Left colon (tissue), 2 donors: ENCODE results near the gene TOGARAM2. TPM values are rescaled to one million over a fixed set of nuclear protein-coding genes. Genes with fewer than 3 reads are reported as not detected.

Experiments used
- ATAC-seq: fragments of 200-7000 bp; cut with Tn5 transposase; one replicate; pipeline ENCODE4 v1.9.1; 2020; ENCODE audit warnings: mild to moderate bottlenecking, moderate library complexity
- DNase-seq, 2 donors: peaks; one replicate each; pipeline ENCODE4 v3.0.0-alpha.2; 2020
- intact Hi-C, 2 donors: fragments of 100-400 bp; cut with DNase I in 1 of 2; cut with micrococcal nuclease in 1 of 2; formaldehyde crosslinking; loops; one replicate each; pipeline versions ENCODE4 v1.11.2 to v1.14.0; 2022; cut with DNase I, micrococcal nuclease
- long read RNA-seq: library from polyadenylated mRNA; unstranded; transcript quantifications from one replicate; pipeline ENCODE4 v2.0.0, GENCODE V29; 2021
- total RNA-seq, 2 donors: library from RNA; stranded (reverse); fragmentation: NEBNext Ultra II Directional; extraction: Animal tissue kit (Norgen Biotek cat#: 25700); gene quantifications; one replicate each; pipeline ENCODE4 v1.2.1, GENCODE V29; 2021
- donor health status: DM: no; HTN: no; CAD: no.
- donor health status: DM: yes; HTN: yes; CAD: no.

Gene TOGARAM2
- under 1 TPM; 0.17 to 0.64 TPM for total RNA-seq
- long read RNA-seq: 0 reads

DNA sequence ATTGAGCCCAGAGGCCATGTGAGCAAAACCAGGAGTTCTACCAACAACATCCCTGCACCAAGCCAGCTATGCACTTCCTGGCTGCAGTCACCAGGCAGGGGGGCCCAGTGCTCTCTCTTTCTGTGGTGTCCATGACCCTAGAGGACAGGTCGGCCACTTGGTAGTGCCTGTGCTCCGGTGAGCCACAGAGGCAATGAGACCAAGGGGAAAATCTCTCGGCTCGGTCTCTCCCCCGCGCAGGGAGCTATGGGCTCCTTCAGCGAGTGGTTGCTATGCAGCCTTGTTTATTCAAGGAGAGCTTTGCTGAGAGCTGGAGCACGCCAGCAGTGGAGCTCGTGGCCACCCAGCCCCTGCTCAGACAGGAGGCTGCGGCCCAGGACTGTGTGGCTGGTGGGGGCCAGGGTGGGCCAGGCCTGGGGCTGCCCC lies at the start of gene TOGARAM2:
TOGARAM2 (plus strand) TSS at position 283 of the 426 bp plus-strand sequence. CDS start 13,537 bp downstream, outside the sequence.
- intact Hi-C loops: no loop called here
- DNase-seq (peak in 1 of 2 donors; percentile 41), ATAC-seq (peak; percentile 22)

DNA sequence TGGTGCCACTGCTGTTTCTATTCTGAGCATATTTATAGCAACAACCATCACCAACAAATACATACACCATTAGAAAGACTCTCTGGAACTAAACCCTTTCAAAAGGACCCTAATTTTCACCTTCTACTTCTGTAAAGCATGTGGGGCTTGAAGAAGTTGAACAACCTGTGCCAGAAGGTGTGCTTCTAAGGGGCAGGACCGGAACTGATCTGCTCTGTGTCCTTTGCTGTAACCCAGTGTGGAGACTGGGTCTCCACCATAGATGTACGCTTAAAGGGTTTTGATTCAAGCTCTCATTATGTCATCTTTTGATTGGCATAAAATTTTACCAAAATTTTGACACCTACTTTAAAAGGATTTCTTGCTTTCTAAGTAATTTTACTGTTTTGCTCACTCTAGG lies 46.3 kb upstream of the TOGARAM2 start:
- intact Hi-C loops: no loop called here
- DNase-seq (no peak), ATAC-seq (no peak)

DNA sequence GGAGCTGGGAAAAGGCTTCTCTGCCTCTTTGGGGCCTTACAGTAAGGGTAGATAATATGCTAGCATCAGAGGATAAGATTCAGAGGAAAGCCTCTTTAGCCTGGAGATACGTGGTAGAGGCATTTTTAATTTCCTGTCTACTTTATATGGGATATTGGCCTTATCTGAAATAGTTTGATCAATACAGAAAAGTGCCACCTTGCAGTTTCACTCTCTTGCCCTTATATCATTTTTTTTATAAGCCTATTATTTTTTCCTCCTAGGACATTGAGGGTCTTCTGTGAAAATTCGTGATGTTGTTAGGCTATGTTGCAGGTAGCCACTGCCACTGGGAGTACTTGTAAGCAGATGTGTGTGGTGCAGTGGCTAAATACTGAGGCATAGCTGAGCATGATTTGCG lies 40.1 kb upstream of the TOGARAM2 start:
- ATAC-seq (no peak), DNase-seq (no peak)
- intact Hi-C loops: no loop called here

DNA sequence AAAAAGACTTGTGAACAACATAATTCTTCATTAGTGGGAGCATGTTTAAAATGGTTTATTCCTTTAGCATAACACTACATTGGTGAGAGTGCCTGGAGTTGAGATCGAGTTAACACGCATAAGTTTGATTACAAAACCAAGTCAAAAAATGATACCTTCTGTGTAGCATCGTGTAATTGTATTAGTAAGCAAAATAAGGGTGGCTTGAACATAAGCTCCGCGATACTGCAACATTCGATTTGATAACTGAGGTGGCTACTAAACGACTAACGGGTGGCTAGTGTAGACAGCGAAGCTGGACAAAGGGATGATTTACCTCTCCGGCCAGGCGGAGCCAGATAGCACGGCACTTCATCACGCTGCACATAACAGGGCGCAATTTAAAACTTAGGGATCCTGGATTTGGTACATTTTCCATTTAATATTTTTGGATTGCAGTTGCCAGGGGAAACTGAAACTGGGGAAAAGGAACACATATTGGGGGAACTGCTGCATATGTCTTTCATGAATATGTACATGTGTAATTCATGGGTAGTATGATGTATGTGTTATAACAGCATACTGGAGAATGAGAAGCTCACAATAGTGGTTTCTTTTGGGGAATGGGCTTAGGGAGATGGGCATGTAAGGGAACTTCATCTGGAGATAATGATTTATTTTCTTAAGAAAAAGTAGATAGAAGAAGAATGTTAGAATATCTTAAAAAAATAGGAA lies 36.4 kb upstream of the TOGARAM2 start:
- no peak for ATAC-seq
- intact Hi-C loops: no loop called here

DNA sequence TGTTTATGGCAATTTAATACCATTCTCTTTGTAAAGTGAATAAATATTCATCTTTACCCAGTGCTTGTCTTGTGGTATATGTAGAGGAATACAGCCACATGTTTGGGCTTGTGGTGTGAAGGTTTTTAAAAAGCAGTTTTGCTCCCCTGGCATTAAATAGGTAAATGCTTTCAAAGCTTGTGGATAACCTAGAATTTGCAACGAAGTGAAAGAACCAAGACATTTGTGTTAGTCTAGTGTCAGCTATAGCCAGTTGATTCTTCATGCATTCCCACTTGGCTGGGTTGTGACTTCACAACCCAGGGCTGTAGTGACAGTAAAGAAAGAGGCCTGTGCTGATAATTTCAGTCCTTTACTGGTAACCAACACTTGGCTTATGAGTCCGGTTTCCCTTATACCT lies 32.9 kb upstream of the TOGARAM2 start:
- ATAC-seq (no peak), DNase-seq (no peak)
- intact Hi-C loops: no loop called here

More for the DNA sequence above, 36.4 kb upstream of the TOGARAM2 start:
- no peak for DNase-seq

- DNase-seq: no peak
- ATAC-seq: no peak
- intact Hi-C loops: no loop called here
Observed at GRCh38 chr2:28949190-28949589, 31.9 kb upstream of the TOGARAM2 start.

DNA sequence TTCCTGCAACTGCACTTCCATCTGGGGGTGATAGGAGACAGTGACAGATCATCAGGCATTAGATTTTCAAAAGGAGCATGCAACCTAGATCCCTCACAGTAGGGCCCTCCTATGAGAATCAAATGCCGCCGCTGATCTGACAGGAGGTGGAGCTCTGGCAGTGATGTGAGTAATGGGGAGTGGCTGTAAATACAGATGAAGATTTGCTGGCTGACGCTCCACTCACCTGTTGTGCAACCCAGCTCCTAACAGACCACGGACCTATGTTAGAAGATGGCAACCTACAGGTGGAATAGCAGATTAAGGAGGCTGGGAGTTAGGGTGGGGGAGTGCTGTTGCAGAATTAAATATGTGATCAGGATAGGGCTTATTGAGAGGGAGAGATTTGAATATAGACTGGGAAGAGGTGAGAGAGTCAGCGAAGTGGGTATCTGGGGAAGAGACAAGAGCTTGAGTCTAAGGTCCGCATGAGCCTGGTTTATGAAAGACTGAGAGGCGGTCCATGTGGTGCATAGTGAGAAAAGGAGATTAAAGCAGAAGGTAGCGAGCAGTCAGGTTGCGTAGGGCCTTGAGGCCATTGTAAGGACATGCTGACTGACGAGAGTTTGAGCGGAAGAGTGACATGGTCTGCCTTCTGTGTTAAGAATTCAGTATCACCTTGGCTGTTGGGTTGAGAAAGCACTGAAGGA lies 31.3 kb upstream of the TOGARAM2 start:
- ATAC-seq (no peak), DNase-seq (no peak)
- intact Hi-C loops: loop anchor here in 1 of 2 donors (10.0 kb wide), 1 partner anchor 885 kb away; no protein-coding TSS in a partner anchor

DNA sequence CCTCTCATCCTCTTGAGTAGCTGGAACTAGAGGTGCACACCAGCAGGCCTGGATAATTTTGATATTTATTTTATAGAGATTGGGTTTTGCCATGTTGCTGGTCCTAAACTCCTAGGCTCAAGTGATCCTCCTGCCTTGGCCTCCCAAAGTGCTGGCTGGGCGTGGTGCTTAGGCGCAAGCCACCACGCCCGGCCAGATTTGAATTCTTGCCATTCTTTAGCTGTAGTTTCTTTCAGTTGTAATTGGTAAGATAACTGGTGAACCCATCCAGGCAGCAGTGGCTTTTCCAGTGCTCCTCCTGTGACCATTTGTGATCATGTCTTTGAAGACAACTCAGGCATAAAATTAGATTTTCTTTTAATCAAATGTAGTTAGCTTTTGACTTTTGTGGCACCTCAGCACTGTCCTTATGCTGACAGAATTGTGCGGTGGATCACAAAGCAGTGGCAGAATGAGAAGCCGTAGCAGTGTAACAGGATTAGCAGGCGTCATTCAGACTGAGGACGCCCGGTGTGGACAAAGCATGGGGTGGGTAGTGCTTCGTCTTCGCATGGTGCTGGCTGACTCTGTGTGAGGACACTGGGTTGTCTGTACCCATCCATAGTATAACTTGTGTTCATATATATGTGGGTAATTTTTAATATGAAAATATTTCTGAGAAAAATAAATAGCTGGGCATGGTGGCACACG lies 30.0 kb upstream of the TOGARAM2 start:
- no peak for ATAC-seq
- no peak for DNase-seq
- intact Hi-C loops: loop anchor here in 1 of 2 donors (10.0 kb wide), 1 partner anchor 884 kb away; no protein-coding TSS in a partner anchor

GRCh38 chr2:28951910-28952835 lies 28.9 kb upstream of the TOGARAM2 start:
- intact Hi-C loops: loop anchor here in 1 of 2 donors (10.0 kb wide), 1 partner anchor 883 kb away; no protein-coding TSS in a partner anchor
- DNase-seq: no peak
- ATAC-seq: peak; percentile 72

DNA sequence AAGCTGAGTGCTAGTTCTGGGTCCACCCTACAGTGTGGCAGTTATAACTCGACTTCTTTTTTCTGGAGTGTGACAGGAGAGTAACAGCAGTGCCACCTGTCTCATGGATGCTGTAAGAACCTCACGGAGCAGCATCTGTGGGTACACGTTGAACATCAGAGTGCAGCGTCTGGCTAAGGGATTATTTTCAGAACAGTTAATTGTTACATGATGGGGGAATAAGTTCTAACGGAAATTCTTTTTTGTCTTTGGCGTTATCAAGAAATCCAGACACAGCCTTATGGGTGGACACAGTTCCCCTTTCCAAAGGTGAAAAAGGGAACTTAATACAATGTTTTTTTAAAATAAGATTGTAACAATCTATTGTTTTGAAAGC lies 28.3 kb upstream of the TOGARAM2 start:
- DNase-seq (no peak), ATAC-seq (peak; percentile 67)
- intact Hi-C loops: loop anchor here in 1 of 2 donors (10.0 kb wide), 1 partner anchor 882 kb away; no protein-coding TSS in a partner anchor

GRCh38 chr2:28955467-28955866 lies 25.6 kb upstream of the TOGARAM2 start:
- no peak for ATAC-seq

DNA sequence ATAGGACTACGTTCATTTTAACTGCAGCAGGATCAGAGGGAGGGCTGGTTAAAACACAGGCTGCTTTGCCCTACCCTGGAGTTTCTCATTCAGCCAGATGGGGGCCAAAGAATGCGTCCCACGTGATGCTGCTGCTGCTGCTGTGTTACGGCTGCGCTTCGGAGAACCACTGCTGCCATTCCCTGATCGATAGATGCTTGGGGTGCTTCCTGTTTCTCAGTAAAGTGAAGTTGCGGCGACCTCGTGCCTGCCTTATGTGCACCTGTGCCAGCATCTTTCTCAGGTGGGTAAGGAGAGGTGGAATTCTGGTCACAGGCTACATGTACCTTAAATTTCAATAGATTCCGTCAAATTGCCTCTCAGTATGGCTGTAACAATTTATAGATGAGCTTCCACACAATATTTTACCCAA lies 24.7 kb upstream of the TOGARAM2 start:
- intact Hi-C loops: loop anchor here in 1 of 2 donors (10.0 kb wide), 1 partner anchor 878 kb away; no protein-coding TSS in a partner anchor
- ATAC-seq: no peak
- DNase-seq: no peak

More at GRCh38 chr2:28955467-28955866, 25.6 kb upstream of the TOGARAM2 start:
- no peak for DNase-seq
- intact Hi-C loops: loop anchor here in 1 of 2 donors (10.0 kb wide), 1 partner anchor 879 kb away; no protein-coding TSS in a partner anchor

DNA sequence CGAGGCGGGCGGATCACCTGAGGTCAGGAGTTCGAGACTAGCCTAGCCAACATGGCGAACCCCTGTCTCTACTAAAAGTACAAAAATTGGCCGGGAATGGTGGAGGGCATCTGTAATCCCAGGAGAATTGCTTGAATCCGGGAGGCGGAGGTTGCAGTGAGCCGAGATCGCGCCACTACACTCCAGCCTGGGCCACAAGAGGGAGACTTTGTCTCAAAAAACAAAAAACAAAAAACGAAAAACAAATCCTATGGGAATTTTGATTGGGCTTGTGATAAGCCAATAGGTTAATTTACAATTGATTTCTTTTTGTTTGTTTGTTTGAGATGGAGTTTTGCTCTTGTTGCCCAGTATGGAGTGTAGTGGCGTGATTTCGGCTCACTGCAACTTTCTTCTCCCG lies 24.2 kb upstream of the TOGARAM2 start:
- ATAC-seq (no peak), DNase-seq (no peak)
- intact Hi-C loops: loop anchor here in 1 of 2 donors (10.0 kb wide), 1 partner anchor 878 kb away; no protein-coding TSS in a partner anchor

GRCh38 chr2:28958689-28959088 lies 22.4 kb upstream of the TOGARAM2 start:
- peak; percentile 86 for ATAC-seq
- DNase-seq: peak in 1 of 2 donors; percentile 31
- intact Hi-C loops: loop anchor here in 1 of 2 donors (2.0 to 10.0 kb wide), 2 partner anchors 238 to 876 kb away; no protein-coding TSS in a partner anchor

DNA sequence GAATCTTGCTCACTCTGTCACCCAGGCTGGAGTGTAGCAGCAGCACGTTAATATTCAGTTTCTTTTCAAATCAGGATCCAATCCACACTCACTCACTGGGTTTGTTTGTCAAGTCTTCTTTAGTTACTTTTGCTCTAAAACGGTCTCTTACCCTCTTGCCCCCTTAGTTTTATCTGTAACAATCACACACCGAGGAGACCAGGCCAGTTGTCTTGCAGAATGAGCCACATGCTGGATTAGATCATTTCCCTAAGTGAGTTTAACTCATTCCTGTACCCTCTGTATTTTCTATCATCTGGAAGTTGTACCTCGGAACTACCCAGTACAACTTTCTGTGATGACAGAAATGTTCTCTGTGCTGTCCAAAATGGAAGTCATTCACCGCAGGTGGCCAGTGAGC lies 20.7 kb upstream of the TOGARAM2 start:
- intact Hi-C loops: loop anchor here in 1 of 2 donors (10.0 kb wide), 1 partner anchor 244 kb away; no protein-coding TSS in a partner anchor
- DNase-seq: no peak
- no peak for ATAC-seq

- ATAC-seq: no peak
- intact Hi-C loops: loop anchor here in 1 of 2 donors (10.0 kb wide), 1 partner anchor 242 kb away; no protein-coding TSS in a partner anchor
- no peak for DNase-seq
Observed at GRCh38 chr2:28962505-28962904, 18.6 kb upstream of the TOGARAM2 start.

- no peak for DNase-seq
- intact Hi-C loops: loop anchor here in 1 of 2 donors (10.0 kb wide), 1 partner anchor 874 kb away; no protein-coding TSS in a partner anchor
Observed at GRCh38 chr2:28970464-28971160, 10.5 kb upstream of the TOGARAM2 start.

More at GRCh38 chr2:28970464-28971160, 10.5 kb upstream of the TOGARAM2 start:
- ATAC-seq: no peak
